GM19193 (cell line): ENCODE results near the gene AGBL1.

Source experiments
- POLR2A ChIP-seq: IDR thresholded peaks from 4 replicates; pipeline ENCODE4 v1.6.1; 2011; ENCODE audit not compliant: insufficient read depth, insufficient read length; ENCODE audit errors: extremely low read depth

AGBL1 gene

DNA sequence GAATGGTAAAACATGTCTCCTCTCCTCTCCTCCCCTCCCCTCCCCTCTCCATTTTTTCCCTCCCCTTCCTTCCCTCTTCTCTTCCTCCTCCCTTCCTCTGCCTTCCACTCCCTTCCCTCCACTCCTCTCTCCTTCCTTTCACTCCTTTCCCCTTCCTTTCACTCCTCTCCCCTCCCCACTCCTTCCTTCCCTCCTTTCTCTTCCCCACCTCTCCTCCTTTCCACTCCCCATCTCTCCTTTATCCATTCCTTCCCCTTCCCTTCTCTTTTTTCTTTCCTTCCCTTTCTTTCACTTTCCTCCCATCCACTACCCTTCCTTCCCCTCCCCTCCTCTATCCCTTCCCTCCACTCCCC is 621.9 kb downstream of the AGBL1 start:
- TF ChIP-seq POLR2A: no peak

DNA sequence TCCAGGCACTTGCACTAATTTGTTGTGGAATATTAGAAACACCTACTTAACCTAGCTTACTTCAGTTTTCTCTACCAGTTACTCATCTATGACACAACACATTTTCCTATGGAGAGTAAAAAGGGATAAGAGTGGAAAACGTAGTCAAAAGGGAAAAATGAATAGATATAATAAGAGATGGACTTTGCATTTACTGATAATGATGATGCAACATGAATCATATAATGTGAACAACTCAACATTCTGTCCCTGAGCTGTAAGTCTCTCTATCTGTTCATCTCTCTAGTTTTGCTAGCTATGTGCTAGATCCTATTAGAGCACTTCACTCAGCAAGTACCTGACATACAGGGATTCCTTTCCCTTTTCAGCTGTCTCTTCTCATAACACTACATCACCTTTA is 627.1 kb downstream of the AGBL1 start:
- TF ChIP-seq POLR2A: no peak

DNA sequence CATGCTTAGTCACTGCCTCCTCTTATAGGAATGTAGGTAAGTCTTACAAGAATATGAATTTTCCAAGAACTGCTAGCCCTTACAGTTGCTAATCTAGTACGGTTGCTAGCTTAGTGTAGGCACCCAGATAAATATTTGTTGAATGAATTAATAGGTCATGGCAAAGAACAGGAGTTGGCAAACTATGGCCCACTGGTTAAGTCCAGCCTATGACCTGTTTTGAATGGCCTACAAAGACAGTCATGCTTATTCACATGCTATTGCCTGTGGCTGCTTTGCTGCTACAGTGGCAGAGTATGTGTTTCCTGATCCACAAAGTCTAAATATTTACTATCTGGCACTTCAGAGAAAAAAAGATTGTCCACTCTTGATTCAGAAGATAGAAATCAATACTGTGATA is 631.8 kb downstream of the AGBL1 start:
- TF ChIP-seq POLR2A: no peak

DNA sequence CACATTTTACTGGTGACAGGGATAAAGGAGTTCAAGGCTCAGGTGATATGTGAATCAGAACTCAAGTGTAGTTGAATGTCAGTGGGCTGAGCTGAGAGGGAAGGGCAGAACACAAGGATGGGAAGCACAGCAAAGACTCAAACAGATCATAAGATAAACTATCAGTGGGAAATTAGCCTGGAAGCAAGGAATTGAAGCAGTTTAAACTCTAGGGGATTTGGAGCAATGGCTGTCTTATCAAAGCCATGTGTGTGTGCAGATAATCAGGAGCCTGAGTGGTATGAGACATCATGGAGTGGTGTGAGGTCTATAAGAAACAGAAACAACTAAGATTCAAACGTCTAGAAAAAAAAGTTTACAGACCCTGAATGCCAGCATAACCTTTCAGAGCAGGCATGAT is 634.6 kb downstream of the AGBL1 start:
- no peak for TF ChIP-seq POLR2A

DNA sequence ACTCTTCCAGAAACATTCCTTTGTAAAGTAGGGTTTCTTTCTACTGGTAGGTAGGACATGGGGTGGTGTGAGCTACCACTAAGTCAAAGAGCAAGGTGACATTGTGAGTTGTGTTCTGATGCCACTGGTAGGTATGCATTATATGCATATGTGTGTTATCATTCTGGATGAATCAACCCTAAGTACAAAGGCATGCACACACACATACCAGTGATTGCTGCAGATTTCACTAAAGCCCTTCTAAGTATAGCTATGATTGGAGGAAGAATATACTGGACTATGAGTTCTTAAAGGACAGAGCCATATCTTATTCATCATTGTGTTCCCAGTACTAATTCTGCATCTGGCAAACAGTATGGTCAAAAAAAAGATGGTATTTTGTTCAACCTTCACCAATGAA is 646.0 kb downstream of the AGBL1 start:
- no peak for TF ChIP-seq POLR2A

DNA sequence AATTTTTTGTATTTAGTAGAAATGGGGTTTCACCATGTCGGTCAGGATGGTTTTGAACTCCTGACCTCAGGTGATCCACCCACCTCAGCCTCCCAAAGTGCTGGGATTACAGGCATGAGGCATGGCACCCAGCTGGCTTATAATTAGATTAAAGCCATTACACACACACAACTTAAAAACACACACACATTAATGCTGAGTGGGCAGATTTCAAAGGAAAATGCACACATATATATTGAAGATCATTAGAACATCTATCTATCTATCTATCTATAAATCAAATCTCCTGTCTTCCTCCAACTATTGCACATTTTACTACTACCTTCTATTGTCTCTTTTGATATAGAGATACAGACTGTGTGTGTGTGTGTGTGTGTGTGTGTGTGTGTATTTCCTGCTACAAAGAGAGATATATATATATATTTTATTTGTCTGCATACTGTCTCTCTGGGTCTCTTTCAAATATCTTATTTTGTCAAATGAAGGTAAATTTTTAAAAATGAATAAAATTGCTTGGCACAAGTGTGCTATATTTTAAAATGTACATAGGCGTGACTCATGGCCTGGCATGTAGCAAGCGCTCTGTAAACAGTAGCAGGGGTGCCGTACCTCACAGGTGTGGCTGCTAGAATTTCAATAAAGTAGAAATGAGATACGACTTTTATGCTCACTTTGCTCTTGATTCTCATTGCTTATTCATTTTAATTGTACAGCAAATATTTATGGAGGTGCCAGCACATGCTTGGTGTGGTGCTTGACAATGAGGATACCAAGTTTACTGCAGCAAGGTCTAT is 655.8 kb downstream of the AGBL1 start:
- no peak for TF ChIP-seq POLR2A

DNA sequence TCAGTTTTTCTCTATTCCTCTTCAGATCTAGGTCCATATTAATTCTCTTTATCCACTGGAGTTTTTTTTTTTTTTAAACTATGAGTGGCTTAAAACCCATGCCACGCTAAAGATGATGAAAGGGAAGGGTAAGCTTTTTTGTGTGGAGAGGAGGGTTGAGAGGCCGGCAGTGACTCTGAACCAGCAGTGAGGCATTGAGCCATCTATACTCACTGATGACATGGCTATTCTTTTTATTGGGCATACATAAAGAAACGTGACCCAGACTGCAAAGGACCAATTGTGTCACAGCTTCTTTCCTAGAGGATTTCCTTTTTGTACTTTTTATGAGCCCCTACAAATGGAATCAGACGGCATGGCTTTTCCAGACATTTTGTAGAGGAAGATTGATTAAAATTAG is 662.2 kb downstream of the AGBL1 start:
- TF ChIP-seq POLR2A: no peak

DNA sequence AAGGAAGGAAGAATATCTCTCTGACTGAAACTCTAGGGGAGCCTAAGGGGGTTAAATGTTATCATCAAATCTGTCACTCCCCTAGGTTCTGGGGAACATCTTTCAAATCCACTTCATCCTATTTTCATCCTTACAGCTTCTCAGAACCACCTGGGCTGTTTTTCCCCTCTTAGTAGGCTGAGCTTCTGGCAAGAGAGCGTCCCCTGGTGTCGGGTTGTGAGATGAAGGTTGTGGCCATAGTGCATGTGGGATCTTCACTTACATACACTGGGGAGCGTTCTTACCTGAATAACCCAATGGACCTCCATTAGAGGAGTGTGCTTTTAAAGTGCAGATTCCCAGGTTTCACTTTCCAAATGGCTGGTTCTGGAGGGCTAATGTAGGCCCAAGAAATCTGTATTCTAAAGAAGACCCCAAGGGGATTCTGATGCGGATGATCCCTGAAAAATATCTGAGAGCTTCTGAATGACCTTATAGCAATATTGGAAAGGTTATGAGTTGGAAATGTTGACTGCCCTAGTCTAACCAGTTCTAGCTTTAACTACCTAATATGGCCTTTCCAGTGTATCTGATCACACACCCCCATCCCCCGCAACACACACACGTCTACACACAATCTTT is 663.7 kb downstream of the AGBL1 start:
- no peak for TF ChIP-seq POLR2A

DNA sequence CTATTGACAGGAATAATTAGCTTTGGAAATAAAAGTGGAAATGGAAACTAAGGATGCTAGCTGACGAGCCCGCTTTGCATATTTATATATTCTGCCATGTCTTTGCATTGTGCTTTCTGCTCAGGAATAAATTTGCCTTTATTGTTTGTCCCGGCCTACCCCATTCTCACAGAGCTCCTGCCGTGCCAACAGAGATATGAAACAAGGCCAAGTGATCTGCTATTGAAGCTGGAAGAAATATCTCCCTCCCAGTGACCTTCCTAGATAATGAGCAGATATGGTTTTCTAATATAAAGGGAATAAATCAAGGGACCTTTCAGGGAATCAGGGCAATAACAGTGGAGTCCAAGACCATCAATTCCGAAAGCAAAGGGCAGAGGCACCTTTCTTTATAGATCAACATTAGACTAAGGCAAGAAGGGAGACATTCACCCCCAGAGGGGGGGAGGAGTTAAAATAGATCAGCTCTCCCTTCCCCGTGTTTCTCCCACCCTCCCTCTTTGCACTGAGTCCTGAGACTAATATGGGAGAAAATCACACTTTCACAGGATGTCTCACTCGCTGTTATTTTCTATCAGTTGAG is 664.6 kb downstream of the AGBL1 start:
- TF ChIP-seq POLR2A: no peak

DNA sequence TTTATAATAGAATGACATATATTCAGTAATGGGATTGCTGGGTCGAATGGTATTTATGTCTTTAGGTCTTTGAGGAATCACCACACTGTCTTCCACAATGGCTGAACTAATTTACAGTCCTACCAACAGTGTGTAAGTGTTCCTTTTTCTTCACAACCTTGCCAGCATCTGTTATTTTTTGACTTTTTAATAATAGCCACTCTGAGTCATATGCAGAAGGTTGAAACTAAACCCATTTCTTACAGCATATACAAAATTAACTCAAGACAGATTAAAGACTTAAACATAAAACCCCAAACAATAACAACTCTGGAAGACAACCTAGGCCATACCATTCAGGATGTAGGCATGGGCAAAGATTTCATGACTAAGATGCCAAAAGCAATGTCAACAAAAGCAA is 671.4 kb downstream of the AGBL1 start:
- TF ChIP-seq POLR2A: no peak

DNA sequence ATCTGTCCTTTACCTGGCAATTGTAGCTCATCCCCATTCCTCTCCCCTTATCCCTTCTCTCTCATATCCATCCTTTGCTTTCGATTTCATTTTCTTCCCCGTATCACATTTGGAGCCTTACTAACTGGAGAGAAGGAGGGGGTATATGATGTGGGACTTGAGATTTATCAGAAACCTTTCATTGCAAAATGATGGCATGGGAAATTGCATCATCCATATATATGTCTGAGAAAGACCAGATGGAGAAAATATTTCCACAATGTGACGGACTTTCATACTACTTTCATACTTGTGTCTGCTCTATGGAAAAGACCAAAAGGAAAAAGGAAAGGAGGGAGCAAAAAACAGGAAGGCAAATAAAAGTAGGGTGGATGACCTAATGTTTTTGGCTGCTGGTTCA is 675.2 kb downstream of the AGBL1 start:
- no peak for TF ChIP-seq POLR2A

DNA sequence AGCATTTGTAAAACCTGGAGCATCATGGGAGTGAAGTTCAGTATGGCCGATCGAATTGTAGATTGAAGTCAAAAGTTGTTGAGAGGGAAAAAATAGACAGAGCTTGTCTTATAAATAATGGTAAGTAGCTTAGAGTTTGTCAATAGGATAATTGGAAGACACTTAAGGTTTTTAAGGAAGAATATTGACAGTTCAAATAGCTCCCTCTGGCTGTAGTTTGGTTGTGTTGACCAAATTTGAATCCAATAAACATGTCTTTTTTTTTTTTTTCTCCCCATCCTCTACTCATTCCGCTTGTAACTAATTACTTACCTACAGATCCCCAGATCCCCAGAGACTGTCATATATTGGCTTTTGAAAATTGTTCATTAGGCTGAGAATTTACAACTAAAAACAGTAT is 677.0 kb downstream of the AGBL1 start:
- no peak for TF ChIP-seq POLR2A

DNA sequence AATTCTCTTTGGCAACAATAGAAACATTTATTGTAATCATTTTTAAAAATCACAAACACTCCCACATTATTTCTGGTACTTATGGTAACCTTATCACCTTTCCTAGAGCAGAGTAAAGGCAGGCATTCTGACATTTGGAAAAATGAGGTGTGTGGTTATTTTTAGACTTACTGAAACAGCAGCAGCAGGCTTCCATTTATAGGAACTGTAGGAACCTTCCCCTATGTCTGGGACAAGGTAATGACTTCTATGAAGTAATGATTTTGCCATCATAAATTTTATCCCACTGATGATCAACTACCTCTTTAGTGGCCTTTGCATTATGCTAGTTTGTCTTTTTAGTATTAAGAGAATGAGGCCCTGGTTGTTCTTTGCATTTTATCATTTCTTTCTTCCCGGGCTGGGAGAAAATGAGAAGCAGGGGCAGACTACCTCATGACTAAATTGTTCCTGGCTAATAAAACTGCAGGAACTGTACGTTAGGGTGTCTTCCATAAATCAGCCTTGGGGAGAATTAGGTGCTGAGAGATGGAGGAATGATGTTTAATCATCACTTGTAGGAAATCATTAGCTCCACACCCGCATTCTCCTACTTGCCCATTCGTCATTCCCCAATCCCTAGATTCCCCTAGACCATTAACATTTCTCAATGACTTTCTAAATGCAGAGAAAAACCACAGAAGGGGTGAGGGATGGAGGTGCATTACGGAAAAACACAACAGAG is 680.3 kb downstream of the AGBL1 start:
- no peak for TF ChIP-seq POLR2A

DNA sequence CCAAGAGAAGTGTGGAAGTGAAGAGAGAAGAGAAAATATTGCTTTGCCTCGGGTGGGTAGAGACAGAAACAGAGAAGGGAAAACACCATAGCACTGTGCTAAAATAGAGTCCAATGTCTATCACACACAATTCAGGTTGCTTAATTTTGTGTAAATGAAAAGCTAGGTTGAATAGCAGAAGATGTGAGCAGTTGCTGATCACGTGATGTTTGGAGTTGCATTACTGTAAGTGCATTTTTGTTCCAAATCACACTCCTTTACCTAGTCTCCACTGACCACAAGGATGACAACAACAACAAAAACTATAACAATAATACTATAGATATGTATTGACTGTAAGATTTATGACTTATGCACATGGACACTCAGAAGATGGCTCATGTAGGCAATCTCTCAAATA is 683.2 kb downstream of the AGBL1 start:
- TF ChIP-seq POLR2A: no peak

DNA sequence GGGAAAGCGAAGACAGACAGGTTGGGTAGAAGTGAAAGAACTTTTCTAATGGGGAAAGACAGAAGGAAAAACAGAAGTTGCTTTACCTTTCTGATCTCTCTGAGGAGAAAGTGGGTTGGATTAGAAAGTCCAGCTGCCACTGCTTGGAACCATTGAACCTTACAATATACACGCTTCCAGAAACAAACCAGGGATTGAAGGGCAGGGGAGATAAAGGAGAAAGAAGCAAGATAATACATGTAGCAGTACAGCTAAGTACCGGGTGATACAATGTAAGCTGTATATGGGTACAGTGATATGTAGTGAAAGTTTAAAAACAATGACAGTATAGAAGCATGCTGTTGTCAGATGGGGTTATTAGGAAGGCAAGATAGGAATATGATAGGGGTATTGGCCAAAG is 684.4 kb downstream of the AGBL1 start:
- TF ChIP-seq POLR2A: no peak

DNA sequence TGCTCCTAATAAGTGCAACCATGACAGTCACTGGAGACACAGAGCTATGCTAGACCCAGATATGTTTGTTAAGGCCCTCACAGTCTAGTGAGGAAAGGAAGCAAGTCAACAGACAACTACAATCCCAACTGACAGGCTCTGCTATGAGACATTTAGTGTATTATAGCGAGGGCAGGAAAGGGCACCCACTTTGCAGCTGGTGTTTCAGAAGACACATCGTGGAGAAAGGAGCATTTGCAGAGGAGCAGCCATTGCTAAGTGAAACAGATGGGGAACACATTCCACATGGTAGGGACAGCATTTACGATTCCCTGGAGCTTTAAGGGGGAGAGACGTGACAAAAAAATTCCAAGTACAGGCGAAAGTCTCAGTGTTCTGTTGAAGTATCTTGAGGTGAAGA is 685.6 kb downstream of the AGBL1 start:
- TF ChIP-seq POLR2A: no peak
